ENCODE results near the gene ARHGAP10. TPM values are rescaled to one million over a fixed set of nuclear protein-coding genes. Genes with fewer than 3 reads are reported as not detected.

ARHGAP10 gene
- total RNA-seq, 1 donor from 2014 or later = 10.9 TPM

- no peak for DNase-seq (ENCODE audit: low read depth)
- TF ChIP-seq, protein P1, sequence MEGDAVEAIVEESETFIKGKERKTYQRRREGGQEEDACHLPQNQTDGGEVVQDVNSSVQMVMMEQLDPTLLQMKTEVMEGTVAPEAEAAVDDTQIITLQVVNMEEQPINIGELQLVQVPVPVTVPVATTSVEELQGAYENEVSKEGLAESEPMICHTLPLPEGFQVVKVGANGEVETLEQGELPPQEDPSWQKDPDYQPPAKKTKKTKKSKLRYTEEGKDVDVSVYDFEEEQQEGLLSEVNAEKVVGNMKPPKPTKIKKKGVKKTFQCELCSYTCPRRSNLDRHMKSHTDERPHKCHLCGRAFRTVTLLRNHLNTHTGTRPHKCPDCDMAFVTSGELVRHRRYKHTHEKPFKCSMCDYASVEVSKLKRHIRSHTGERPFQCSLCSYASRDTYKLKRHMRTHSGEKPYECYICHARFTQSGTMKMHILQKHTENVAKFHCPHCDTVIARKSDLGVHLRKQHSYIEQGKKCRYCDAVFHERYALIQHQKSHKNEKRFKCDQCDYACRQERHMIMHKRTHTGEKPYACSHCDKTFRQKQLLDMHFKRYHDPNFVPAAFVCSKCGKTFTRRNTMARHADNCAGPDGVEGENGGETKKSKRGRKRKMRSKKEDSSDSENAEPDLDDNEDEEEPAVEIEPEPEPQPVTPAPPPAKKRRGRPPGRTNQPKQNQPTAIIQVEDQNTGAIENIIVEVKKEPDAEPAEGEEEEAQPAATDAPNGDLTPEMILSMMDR (conservative IDR thresholded peaks at IDR 0.05; ENCODE audit: low read depth, low read length) = no peak
- no peak overlapping the region for H3K4me3 ChIP-seq (ENCODE audit: low read depth, low read length)
Observed at GRCh38 chr4:148023512-148024181, 291.8 kb downstream of the ARHGAP10 start.

- TF ChIP-seq, protein P1 (conservative IDR thresholded peaks at IDR 0.05; ENCODE audit: low read depth, low read length) = no peak
- no peak overlapping the region for H3K4me3 ChIP-seq (ENCODE audit: low read depth, low read length)
- no peak for DNase-seq (ENCODE audit: low read depth)
Observed at GRCh38 chr4:148025981-148026380, 294.1 kb downstream of the ARHGAP10 start.

- DNase-seq (ENCODE audit: low read depth) = no peak
- H3K4me3 ChIP-seq (ENCODE audit: low read depth, low read length) = no peak overlapping the region
- TF ChIP-seq, protein P1 (conservative IDR thresholded peaks at IDR 0.05; ENCODE audit: low read depth, low read length) = no peak
Observed at GRCh38 chr4:148027201-148027600, 295.3 kb downstream of the ARHGAP10 start.

DNA sequence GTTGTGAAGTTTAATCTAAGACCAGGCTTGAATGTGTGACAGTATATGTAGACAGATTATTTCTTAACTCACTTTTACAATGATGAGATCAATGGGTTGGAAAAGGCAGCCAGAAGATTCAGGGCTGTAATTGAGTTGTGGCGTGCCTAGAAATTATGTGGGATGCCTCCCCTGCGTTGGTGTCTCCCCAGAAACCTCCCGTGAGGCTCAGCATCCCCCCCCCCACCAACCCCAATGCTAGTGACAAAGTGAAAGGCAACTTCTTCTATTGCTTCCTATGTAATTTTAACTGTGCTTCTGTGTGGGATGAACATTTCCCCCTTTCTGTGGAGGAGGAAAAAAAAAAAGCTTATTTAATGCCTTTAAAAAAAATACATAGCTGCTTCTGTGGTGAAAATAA lies 297.9 kb downstream of the ARHGAP10 start:
- TF ChIP-seq, protein P1 (conservative IDR thresholded peaks at IDR 0.05; ENCODE audit: low read depth, low read length) = no peak
- H3K4me3 ChIP-seq (ENCODE audit: low read depth, low read length) = no peak overlapping the region

DNA sequence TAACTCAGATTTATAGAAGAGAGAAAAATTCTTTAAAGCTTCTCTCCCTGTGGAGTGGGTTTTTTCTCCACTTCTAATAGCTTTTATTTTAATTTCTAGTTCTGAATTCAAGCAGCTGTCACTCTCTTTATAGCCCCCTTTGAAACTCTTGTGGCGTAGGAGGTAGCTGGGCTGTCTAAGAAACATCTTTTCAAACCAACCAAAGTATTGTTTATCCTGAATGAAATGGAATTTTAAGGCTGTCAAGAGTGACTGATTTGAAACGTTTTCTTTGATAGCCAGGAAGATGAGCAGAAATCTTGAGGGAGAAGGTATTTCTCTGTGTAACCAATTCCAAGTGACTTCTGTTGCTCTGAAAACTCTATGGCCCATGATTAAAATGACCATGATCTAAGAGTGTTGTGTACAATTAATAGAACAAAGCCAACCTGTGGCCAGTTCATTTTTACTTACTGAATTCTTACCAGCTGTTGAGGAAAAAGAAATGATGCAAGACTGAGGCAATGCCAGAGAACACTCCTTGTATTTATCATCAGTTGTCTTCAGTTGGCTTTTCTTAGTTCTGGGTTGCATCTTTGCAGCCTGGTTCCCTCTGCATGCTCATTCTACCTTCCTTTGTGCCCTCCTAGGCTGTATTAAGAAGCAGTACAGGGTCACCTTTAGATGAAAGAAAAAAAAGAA lies 298.4 kb downstream of the ARHGAP10 start:
- no peak overlapping the region for H3K4me3 ChIP-seq (ENCODE audit: low read depth, low read length)
- no peak for DNase-seq (ENCODE audit: low read depth)
- TF ChIP-seq, protein P1 (conservative IDR thresholded peaks at IDR 0.05; ENCODE audit: low read depth, low read length) = no peak

More for the DNA sequence above, 297.9 kb downstream of the ARHGAP10 start:
- DNase-seq (ENCODE audit: low read depth) = no peak

GRCh38 chr4:148034813-148035212 lies 302.9 kb downstream of the ARHGAP10 start:
- DNase-seq (ENCODE audit: low read depth) = no peak
- TF ChIP-seq, protein P1 (conservative IDR thresholded peaks at IDR 0.05; ENCODE audit: low read depth, low read length) = no peak
- H3K4me3 ChIP-seq (ENCODE audit: low read depth, low read length) = no peak overlapping the region

Data from epithelial cell of proximal tubule (primary cell).